H1 (cell line): ENCODE data around the gene PFN3. TPM values are rescaled to one million over a fixed set of nuclear protein-coding genes. Genes with fewer than 3 reads are reported as not detected.

Experiments used
- BCL11A ChIP-seq, 2 experiments: IDR thresholded peaks; one replicate each; pipeline ENCODE4 v1.6.1; 2011; ENCODE audit warnings: low read depth in 2 of 2, low read length in 2 of 2, mild to moderate bottlenecking in 2 of 2
- CEBPB ChIP-seq: IDR thresholded peaks from 2 replicates; pipeline ENCODE4 v1.6.1; 2012; ENCODE audit warnings: low read depth, low read length
- HDAC2 ChIP-seq, 2 experiments: fragments of 300-600 bp in 1 of 2; sonication (generic) in 1 of 2; IDR thresholded peaks; 2 replicates each; pipeline ENCODE4 v1.6.1; 2011 to 2012; ENCODE audit warnings: low read depth in 2 of 2, low read length in 2 of 2, mild to moderate bottlenecking in 2 of 2, moderate library complexity in 2 of 2, borderline replicate concordance in 1 of 2, inconsistent platforms in 1 of 2
- RFX5 ChIP-seq: IDR thresholded peaks from 2 replicates; pipeline ENCODE4 v1.6.1; 2011; ENCODE audit warnings: low read depth, low read length, improper control_type of control experiment, borderline replicate concordance
- RXRA ChIP-seq: IDR thresholded peaks from 2 replicates; pipeline ENCODE4 v1.6.1; 2011; ENCODE audit warnings: low read depth, mild to moderate bottlenecking, low read length, moderate library complexity; ENCODE audit not compliant: insufficient read depth
- SAP30 ChIP-seq: fragments of 300-600 bp; sonication (generic); IDR thresholded peaks from 2 replicates; pipeline ENCODE4 v1.7.1; 2012; ENCODE audit warnings: low read length, moderate library complexity, mild to moderate bottlenecking, inconsistent platforms; ENCODE audit not compliant: insufficient read depth, insufficient replicate concordance
- polyA plus RNA-seq, 7 experiments: library from polyadenylated mRNA; depleted of rRNA in 3 of 7; stranded (reverse) in 5 of 7; unstranded in 2 of 7; fragments of >200 nt in 5 of 7; fragments of 200-250 nt in 2 of 7; gene quantifications; 1 replicate in 5 of 7; 2 replicates in 1 of 7; 4 replicates in 1 of 7; pipeline versions ENCODE4 v1.2.1 to v1.2.3, GENCODE V29; 2011 to 2013; ENCODE audit warnings: missing spikeins in 2 of 7, mixed read lengths in 2 of 7
- total RNA-seq: library from RNA; stranded (reverse); fragmentation: NEBNext Ultra II Directional; extraction: Animal tissue kit (Norgen Biotek cat#: 25700); gene quantifications from 2 replicates; pipeline ENCODE4 v1.2.1, GENCODE V29; 2021

Gene PFN3
- total and polyA plus RNA-seq, 2 of the 8 experiments (the other 6 are each of a cell fraction or from before 2014, with no cell fraction given) = not detected

DNA sequence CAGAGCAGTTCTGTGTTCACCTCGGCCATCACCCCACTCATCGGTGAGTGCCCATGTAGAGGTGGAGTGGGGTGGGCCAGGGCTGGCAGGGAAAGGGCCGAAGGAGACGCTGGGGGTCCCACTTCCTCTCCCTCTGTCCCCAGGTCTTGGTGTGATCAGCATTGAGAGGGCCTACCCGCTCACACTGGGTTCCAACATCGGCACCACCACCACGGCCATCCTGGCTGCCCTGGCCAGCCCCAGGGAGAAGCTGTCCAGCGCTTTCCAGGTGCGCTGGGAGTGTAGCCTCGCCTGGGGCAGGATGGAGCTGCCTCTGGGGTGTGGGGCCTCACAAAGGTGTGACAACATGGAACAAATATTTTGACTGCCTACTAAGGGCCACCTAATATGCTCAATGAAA is 3.7 kb downstream of the PFN3 start (continued):
- TF ChIP-seq CEBPB (no peak), RFX5 (no peak), BCL11A (IDR thresholded peaks at IDR 0.05; ENCODE audit: low read depth in 2 of 2, low read length in 2 of 2) (no peak), SAP30 (no peak), HDAC2 (IDR thresholded peaks at IDR 0.05; ENCODE audit: borderline replicate concordance in 1 of 2, low read depth in 2 of 2, low read length in 2 of 2) (no peak), RXRA (no peak)
